MM.1S (cell line): ENCODE data around the gene SPATA31E1.

ENCODE experiments used
- DNase-seq: peaks from one replicate; pipeline ENCODE4 v3.0.0-alpha.2; 2015
- H2AFZ ChIP-seq: fragments of 300-600 bp; sonication (generic); 2 replicates; pipeline ENCODE4 v1.6.0; 2016; ENCODE audit warnings: antibody characterized with exemption, low read length
- H3F3A ChIP-seq: fragments of 300-600 bp; sonication (generic); 2 replicates; pipeline ENCODE4 v1.6.1; 2016; ENCODE audit warnings: mild to moderate bottlenecking, antibody characterized with exemption, low read length, moderate library complexity, mixed read lengths; ENCODE audit not compliant: insufficient read depth
- H3K27ac ChIP-seq: fragments of 300-600 bp; sonication (generic); 2 replicates; pipeline ENCODE4 v1.5.1; 2016; ENCODE audit warnings: mild to moderate bottlenecking, low read length
- H3K27me3 ChIP-seq: fragments of 300-600 bp; sonication (generic); replicated peaks from 2 replicates; pipeline ENCODE4 v1.6.0; 2016; ENCODE audit warnings: low read length; ENCODE audit not compliant: insufficient read depth
- H3K36me3 ChIP-seq: fragments of 300-600 bp; sonication (generic); replicated peaks from 2 replicates; pipeline ENCODE4 v1.6.1; 2016; ENCODE audit warnings: mild to moderate bottlenecking, low read length, mixed read lengths; ENCODE audit not compliant: insufficient read depth
- H3K4me1 ChIP-seq: fragments of 300-600 bp; sonication (generic); 2 replicates; pipeline ENCODE4 v1.6.1; 2016; ENCODE audit warnings: low read length, mixed read lengths
- H3K4me2 ChIP-seq: fragments of 300-600 bp; sonication (generic); 2 replicates; pipeline ENCODE4 v1.6.0; 2016; ENCODE audit warnings: low read depth, low read length
- H3K4me3 ChIP-seq: fragments of 300-600 bp; sonication (generic); 2 replicates; pipeline ENCODE4 v1.5.1; 2016; ENCODE audit warnings: low read length, mixed read lengths
- H3K79me2 ChIP-seq: fragments of 300-600 bp; sonication (generic); 2 replicates; pipeline ENCODE4 v1.6.1; 2016; ENCODE audit warnings: mixed run types, low read length, mixed read lengths
- H3K9ac ChIP-seq: fragments of 300-600 bp; sonication (generic); 2 replicates; pipeline ENCODE4 v1.6.1; 2016; ENCODE audit warnings: low read length, mixed read lengths
- H3K9me2 ChIP-seq: fragments of 300-600 bp; sonication (generic); replicated peaks from 2 replicates; pipeline ENCODE4 v1.6.1; 2016; ENCODE audit warnings: mild to moderate bottlenecking, low read length, mixed read lengths; ENCODE audit not compliant: insufficient read depth
- H3K9me3 ChIP-seq: fragments of 300-600 bp; sonication (generic); replicated peaks from 2 replicates; pipeline ENCODE4 v1.6.1; 2016; ENCODE audit warnings: mild to moderate bottlenecking, low read length, mixed read lengths; ENCODE audit not compliant: insufficient read depth
- H4K20me1 ChIP-seq: fragments of 300-600 bp; sonication (generic); 2 replicates; pipeline ENCODE4 v1.6.1; 2016; ENCODE audit warnings: mild to moderate bottlenecking, low read length, moderate library complexity, mixed read lengths; ENCODE audit not compliant: insufficient read depth
- EZH2 ChIP-seq: fragments of 300-600 bp; sonication (generic); optimal IDR thresholded peaks from 2 replicates; pipeline ENCODE3; 2017; ENCODE audit warnings: low read depth, mild to moderate bottlenecking, antibody characterized with exemption, low read length, mixed read lengths
- EZH2phosphoT487 ChIP-seq: fragments of 300-600 bp; sonication (generic); IDR thresholded peaks from 2 replicates; pipeline ENCODE4 v1.6.1; 2018; ENCODE audit warnings: antibody characterized with exemption, low read length
- TF ChIP-seq, protein P1 (sequence below): fragments of 300-600 bp; sonication (generic); IDR thresholded peaks from 2 replicates; pipeline ENCODE4 v1.5.1; 2016; ENCODE audit warnings: antibody characterized with exemption, low read length, mixed read lengths

SPATA31E1 gene

DNA sequence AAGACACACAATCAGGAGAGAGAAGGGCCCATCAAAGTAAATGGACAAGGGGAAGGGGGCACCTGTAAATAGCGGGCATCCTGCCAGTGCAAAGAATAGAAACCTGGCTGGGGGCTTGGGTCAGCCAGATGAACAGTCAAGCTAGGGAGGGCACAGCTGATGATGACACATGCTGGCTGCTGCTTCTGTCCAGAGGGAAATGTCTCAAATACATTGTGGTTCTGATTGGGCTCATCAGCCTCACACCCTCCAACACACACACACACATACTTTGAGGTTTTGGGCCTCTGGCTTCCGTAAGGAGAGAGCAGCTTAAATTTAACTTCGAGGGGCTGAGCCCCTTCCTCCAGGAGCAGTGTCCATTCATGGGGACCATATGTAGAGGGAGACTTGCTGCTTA is 27.6 kb upstream of the SPATA31E1 start:
- TF ChIP-seq EZH2phosphoT487 = no peak
- TF ChIP-seq, protein P1, sequence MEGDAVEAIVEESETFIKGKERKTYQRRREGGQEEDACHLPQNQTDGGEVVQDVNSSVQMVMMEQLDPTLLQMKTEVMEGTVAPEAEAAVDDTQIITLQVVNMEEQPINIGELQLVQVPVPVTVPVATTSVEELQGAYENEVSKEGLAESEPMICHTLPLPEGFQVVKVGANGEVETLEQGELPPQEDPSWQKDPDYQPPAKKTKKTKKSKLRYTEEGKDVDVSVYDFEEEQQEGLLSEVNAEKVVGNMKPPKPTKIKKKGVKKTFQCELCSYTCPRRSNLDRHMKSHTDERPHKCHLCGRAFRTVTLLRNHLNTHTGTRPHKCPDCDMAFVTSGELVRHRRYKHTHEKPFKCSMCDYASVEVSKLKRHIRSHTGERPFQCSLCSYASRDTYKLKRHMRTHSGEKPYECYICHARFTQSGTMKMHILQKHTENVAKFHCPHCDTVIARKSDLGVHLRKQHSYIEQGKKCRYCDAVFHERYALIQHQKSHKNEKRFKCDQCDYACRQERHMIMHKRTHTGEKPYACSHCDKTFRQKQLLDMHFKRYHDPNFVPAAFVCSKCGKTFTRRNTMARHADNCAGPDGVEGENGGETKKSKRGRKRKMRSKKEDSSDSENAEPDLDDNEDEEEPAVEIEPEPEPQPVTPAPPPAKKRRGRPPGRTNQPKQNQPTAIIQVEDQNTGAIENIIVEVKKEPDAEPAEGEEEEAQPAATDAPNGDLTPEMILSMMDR = no peak
- TF ChIP-seq EZH2 = no peak
- no peaks in the 10 kb centered on the region for H4K20me1 ChIP-seq
- no peaks in the 10 kb centered on the region for H3K79me2 ChIP-seq
- no peaks in the 10 kb centered on the region for H3K27me3 ChIP-seq
- no peaks in the 10 kb centered on the region for H3K9me2 ChIP-seq
- H3K4me2 ChIP-seq = no peak overlapping the region
- H2AFZ ChIP-seq = no peak overlapping the region
- no peak overlapping the region for H3K27ac ChIP-seq
- no peak for DNase-seq
- H3F3A ChIP-seq = no peaks in the 10 kb centered on the region
- H3K9ac ChIP-seq = no peak overlapping the region
- H3K4me1 ChIP-seq = no peaks in the 10 kb centered on the region
- H3K9me3 ChIP-seq = no peaks in the 10 kb centered on the region
- no peak overlapping the region for H3K4me3 ChIP-seq
- H3K36me3 ChIP-seq = no peaks in the 10 kb centered on the region

- H3K4me2 ChIP-seq = no peak overlapping the region
- DNase-seq = no peak
- no peaks in the 10 kb centered on the region for H3K4me1 ChIP-seq
- no peak overlapping the region for H2AFZ ChIP-seq
- no peaks in the 10 kb centered on the region for H4K20me1 ChIP-seq
- H3K9me2 ChIP-seq = no peaks in the 10 kb centered on the region
- H3K27ac ChIP-seq = no peak overlapping the region
- H3K27me3 ChIP-seq = no peaks in the 10 kb centered on the region
- H3K9me3 ChIP-seq = no peaks in the 10 kb centered on the region
- H3K36me3 ChIP-seq = no peaks in the 10 kb centered on the region
- TF ChIP-seq EZH2 = no peak
- no peaks in the 10 kb centered on the region for H3K79me2 ChIP-seq
- no peak overlapping the region for H3K9ac ChIP-seq
- H3K4me3 ChIP-seq = no peak overlapping the region
- H3F3A ChIP-seq = no peaks in the 10 kb centered on the region
Measured at GRCh38 chr9:87857141-87857947, 25.3 kb upstream of the SPATA31E1 start.

DNA sequence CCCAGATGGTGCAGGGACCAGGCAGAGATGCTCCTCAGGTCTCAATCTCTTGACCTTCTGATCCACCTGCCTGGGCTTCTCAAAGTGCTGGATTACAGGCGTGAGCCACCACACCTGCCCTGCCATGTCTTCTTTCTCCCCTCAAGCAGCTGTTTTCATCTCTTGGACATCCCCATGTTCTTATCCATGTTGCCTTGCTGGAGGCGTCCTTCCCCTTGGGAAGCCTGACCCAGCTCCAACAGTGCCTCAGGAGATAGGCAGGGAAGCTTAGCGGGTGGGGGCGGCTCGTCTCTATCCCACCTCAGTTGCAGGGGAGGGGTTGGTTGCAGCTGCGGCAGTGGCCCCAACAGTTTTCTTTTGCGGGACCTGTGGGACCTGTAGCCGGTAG is 24.7 kb upstream of the SPATA31E1 start:
- H3K9ac ChIP-seq = no peak overlapping the region
- TF ChIP-seq EZH2phosphoT487 = no peak
- TF ChIP-seq, protein P1 = no peak
- TF ChIP-seq EZH2 = no peak
- H3K9me3 ChIP-seq = no peaks in the 10 kb centered on the region
- no peak overlapping the region for H3K4me3 ChIP-seq
- no peaks in the 10 kb centered on the region for H3K79me2 ChIP-seq
- H3K27ac ChIP-seq = no peak overlapping the region
- no peak overlapping the region for H3K4me2 ChIP-seq
- H3K36me3 ChIP-seq = no peaks in the 10 kb centered on the region
- H3K4me1 ChIP-seq = no peaks in the 10 kb centered on the region
- no peaks in the 10 kb centered on the region for H3K9me2 ChIP-seq
- no peaks in the 10 kb centered on the region for H4K20me1 ChIP-seq
- no peak overlapping the region for H2AFZ ChIP-seq
- no peak for DNase-seq
- no peaks in the 10 kb centered on the region for H3K27me3 ChIP-seq
- no peaks in the 10 kb centered on the region for H3F3A ChIP-seq

DNA sequence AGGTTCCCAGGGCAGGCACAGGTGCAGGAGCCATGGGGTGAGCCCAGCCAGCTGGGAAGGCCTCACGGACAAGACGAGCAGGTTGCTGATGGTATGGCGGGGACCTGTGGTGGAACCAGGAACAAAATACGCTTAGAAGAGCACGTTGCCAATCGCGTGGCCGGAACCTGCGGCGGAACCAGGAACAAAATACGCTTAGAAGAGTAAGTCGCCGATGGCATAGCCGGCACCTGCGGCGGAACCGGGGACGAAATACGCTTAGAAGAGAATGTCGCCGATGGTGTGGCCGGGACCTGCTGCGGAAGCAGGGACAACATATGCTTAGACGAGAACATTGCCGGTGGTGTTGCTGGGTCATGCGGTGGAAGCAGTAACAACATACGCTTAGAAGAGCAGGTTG is 23.5 kb upstream of the SPATA31E1 start:
- Histone ChIP-seq H2AFZ (no peak overlapping the region), H3K9ac (no peak overlapping the region), H3K27me3 (no peaks in the 10 kb centered on the region), H3K27ac (no peak overlapping the region), H3F3A (no peaks in the 10 kb centered on the region), H3K79me2 (no peaks in the 10 kb centered on the region), H3K9me3 (no peaks in the 10 kb centered on the region), H3K4me2 (no peak overlapping the region), H3K4me1 (no peaks in the 10 kb centered on the region), H3K4me3 (no peak overlapping the region), H4K20me1 (no peaks in the 10 kb centered on the region), H3K36me3 (no peaks in the 10 kb centered on the region), H3K9me2 (no peaks in the 10 kb centered on the region)
- no peak for DNase-seq
- TF ChIP-seq EZH2phosphoT487 (no peak), EZH2 (no peak)
- TF ChIP-seq, protein P1 = no peak
